Measurements from ENCODE around the gene UNC13B.
A peak's percentile ranks its signal among the peaks of the same experiment; 100 is the strongest.

UNC13B gene

GRCh38 chr9:35279946-35280345 is 118.1 kb downstream of the UNC13B start:
- DNase-seq = no peak

GRCh38 chr9:35280399-35280798 is 118.6 kb downstream of the UNC13B start:
- DNase-seq = no peak

- DNase-seq = no peak
These were observed 123.9 kb downstream of the UNC13B start for GRCh38 chr9:35285731-35286130.

- DNase-seq = no peak
These were observed 124.6 kb downstream of the UNC13B start for GRCh38 chr9:35286381-35286780.

GRCh38 chr9:35287987-35288632 is 126.3 kb downstream of the UNC13B start:
- no peak for DNase-seq

- no peak for DNase-seq
These were observed 127.0 kb downstream of the UNC13B start for GRCh38 chr9:35288778-35289177.

GRCh38 chr9:35293376-35293964 is 131.7 kb downstream of the UNC13B start:
- peak in 1 of 2 donors; percentile 20 for DNase-seq

GRCh38 chr9:35294066-35294465 is 132.3 kb downstream of the UNC13B start:
- DNase-seq = no peak

GRCh38 chr9:35294556-35294955 is 132.7 kb downstream of the UNC13B start:
- DNase-seq = no peak

- DNase-seq = no peak
These were observed 133.7 kb downstream of the UNC13B start for GRCh38 chr9:35295369-35296036.

- DNase-seq = no peak
These were observed 141.8 kb downstream of the UNC13B start for GRCh38 chr9:35303567-35303966.

- no peak for DNase-seq
These were observed 144.5 kb downstream of the UNC13B start for GRCh38 chr9:35306283-35306682.

- DNase-seq = no peak
These were observed 146.5 kb downstream of the UNC13B start for GRCh38 chr9:35308316-35308715.

GRCh38 chr9:35311891-35312639 is 150.3 kb downstream of the UNC13B start:
- no peak for DNase-seq

GRCh38 chr9:35313460-35313859 is 151.7 kb downstream of the UNC13B start:
- DNase-seq = no peak

GRCh38 chr9:35313916-35314315 is 152.1 kb downstream of the UNC13B start:
- DNase-seq = no peak

GRCh38 chr9:35318741-35319140 is 156.9 kb downstream of the UNC13B start:
- no peak for DNase-seq

- DNase-seq = no peak
These were observed 160.5 kb downstream of the UNC13B start for GRCh38 chr9:35322075-35322885.

GRCh38 chr9:35324966-35325365 is 163.2 kb downstream of the UNC13B start:
- no peak for DNase-seq

GRCh38 chr9:35333551-35333950 is 171.7 kb downstream of the UNC13B start:
- no peak for DNase-seq

- DNase-seq = no peak
These were observed 173.4 kb downstream of the UNC13B start for GRCh38 chr9:35335164-35335563.

GRCh38 chr9:35338086-35338485 is 176.3 kb downstream of the UNC13B start:
- no peak for DNase-seq

Data from hippocampal formation (tissue), 2 donors.